K562 (cell line): ENCODE results near the gene RAI1. TPM values are rescaled to one million over a fixed set of nuclear protein-coding genes. Genes with fewer than 3 reads are reported as not detected.
A peak's percentile ranks its signal among the peaks of the same experiment; 100 is the strongest.

Source experiments
- ATAC-seq: fragments of 200-7000 bp; cut with Tn5 transposase; 3 replicates; pipeline ENCODE4 v1.9.1; 2020; ENCODE audit warnings: moderate library complexity
- BruUV-seq: library from RNA; stranded (reverse); fragments of 400-500 nt; replicated peaks from 2 replicates; lab custom pipeline; 2021; lab: Mats Ljungman, UMichigan
- CTCF ChIA-PET: fragments of 300-600 bp; formaldehyde crosslinking; extraction: SDS; loops from one replicate; lab custom pipeline; 2021; ENCODE audit warnings: low intra/inter-chr PET ratio; lab: Yijun Ruan, JAX
- POLR2A ChIA-PET: fragments of 300-600, 350-650 bp; sonication (Branson Sonifier 250); formaldehyde crosslinking; extraction: SDS; loops from one replicate; lab custom pipeline; 2021; ENCODE audit warnings: antibody characterized with exemption, inconsistent platforms; lab: Yijun Ruan, JAX
- DNase-seq, 4 experiments: peaks; one replicate each; pipeline versions ENCODE4 v3.0.0 to v3.0.0-alpha.2; 2011 to 2018; ENCODE audit warnings: low spot score in 3 of 4, mixed read lengths in 3 of 4; ENCODE audit errors: extremely low read depth in 1 of 4
- FAIRE-seq: peaks from 2 replicates; lab custom pipeline; 2011; peaks lifted over from hg19 to GRCh38; lab: Jason Lieb, UNC
- H2AFZ ChIP-seq: 2 replicates; pipeline ENCODE4 v1.6.0; 2011; ENCODE audit warnings: low read depth, low read length, control low read depth, inconsistent platforms
- H3K27ac ChIP-seq: fragments of 200-600 bp; 3 replicates; pipeline ENCODE4 v1.8.0; 2011; ENCODE audit warnings: low read depth, mild to moderate bottlenecking, control low read depth, inconsistent platforms, low read length, moderate library complexity, mixed read lengths; ENCODE audit errors: extremely low read depth
- H3K27me3 ChIP-seq, 2 experiments: fragments of 300-600 bp in 1 of 2; 2 replicates in 1 of 2; 3 replicates in 1 of 2; pipeline versions ENCODE4 v1.6.0 to v1.8.0; 2011; ENCODE audit warnings: inconsistent platforms in 2 of 2, low read length in 2 of 2, mild to moderate bottlenecking in 1 of 2, mixed read lengths in 1 of 2, moderate library complexity in 1 of 2; ENCODE audit not compliant: control insufficient read depth in 2 of 2, insufficient read depth in 2 of 2
- H3K36me3 ChIP-seq: fragments of 300-600 bp; 3 replicates; pipeline ENCODE4 v1.8.0; 2011; ENCODE audit warnings: mild to moderate bottlenecking, low read length, inconsistent platforms; ENCODE audit not compliant: control insufficient read depth, insufficient read depth
- H3K4me1 ChIP-seq, 2 experiments: fragments of 200-600 bp in 1 of 2; replicated peaks in 1 of 2; 2 replicates in 1 of 2; 3 replicates in 1 of 2; pipeline versions ENCODE4 v1.5.1 to v1.8.0; 2011; ENCODE audit warnings: inconsistent platforms in 2 of 2, low read length in 2 of 2, mild to moderate bottlenecking in 1 of 2, mixed read lengths in 1 of 2, moderate library complexity in 1 of 2; ENCODE audit not compliant: control insufficient read depth in 2 of 2, insufficient read depth in 2 of 2
- H3K4me2 ChIP-seq: 2 replicates; pipeline ENCODE4 v1.6.1; 2011; ENCODE audit warnings: low read length, control low read depth, inconsistent platforms, mixed read lengths; ENCODE audit not compliant: insufficient read depth
- H3K4me3 ChIP-seq: fragments of 200-600 bp; sonication (generic), shearing (Covaris generic); 2 replicates; pipeline ENCODE4 v1.5.1; 2016; ENCODE audit warnings: control low read depth, inconsistent platforms
- H3K79me2 ChIP-seq: fragments of 200-600 bp; 3 replicates; pipeline ENCODE4 v1.8.0; 2011; ENCODE audit warnings: low read length, inconsistent platforms; ENCODE audit not compliant: control insufficient read depth, insufficient read depth
- H3K9ac ChIP-seq, 2 experiments: 2 replicates each; pipeline versions ENCODE4 v1.6.0 to v1.6.1; 2011; ENCODE audit warnings: low read depth in 2 of 2, low read length in 2 of 2, control low read depth in 1 of 2, inconsistent platforms in 1 of 2, mild to moderate bottlenecking in 1 of 2, mixed read lengths in 1 of 2; ENCODE audit not compliant: insufficient read depth in 1 of 2
- H3K9me1 ChIP-seq: one replicate; pipeline ENCODE4 v1.6.0; 2011; ENCODE audit warnings: inconsistent platforms, mild to moderate bottlenecking, low read length, moderate library complexity; ENCODE audit not compliant: control insufficient read depth, insufficient read depth
- H3K9me3 ChIP-seq: replicated peaks from 2 replicates; pipeline ENCODE4 v1.5.1; 2011; ENCODE audit warnings: low read depth, low read length, inconsistent platforms; ENCODE audit not compliant: control insufficient read depth, insufficient read depth
- H4K20me1 ChIP-seq: replicated peaks from 2 replicates; pipeline ENCODE4 v1.6.1; 2011; ENCODE audit warnings: low read length, inconsistent platforms, mixed read lengths; ENCODE audit not compliant: control insufficient read depth, insufficient read depth
- BDP1 ChIP-seq: IDR thresholded peaks from 3 replicates; pipeline ENCODE4 v1.6.1; 2011; ENCODE audit not compliant: insufficient read length, insufficient read depth
- ELF4 ChIP-seq: fragments of 450-650 bp; formaldehyde crosslinking; IDR thresholded peaks from 2 replicates; pipeline ENCODE4 v1.4.0; 2022; ENCODE audit warnings: missing genetic modification characterization
- KDM2B ChIP-seq: fragments of 250-450 bp; sonication (Bioruptor Pico); IDR thresholded peaks from 2 replicates; pipeline ENCODE4 v1.8.0; 2021; ENCODE audit warnings: mild to moderate bottlenecking, moderate library complexity
- LARP7 ChIP-seq: fragments of 450-650 bp; IDR thresholded peaks from 2 replicates; pipeline ENCODE4 v1.6.1; 2016
- SMARCA5 ChIP-seq: fragments of 450-650 bp; IDR thresholded peaks from 2 replicates; pipeline ENCODE4 v1.6.1; 2016
- WGBS: fragments of 100-300 bp; shearing (Covaris generic); methylation state at CpG from one replicate; pipeline ENCODE4 v1.1.6; 2016; ENCODE audit warnings: low coverage, mixed read lengths; ENCODE audit not compliant: insufficient coverage; ENCODE audit errors: missing lambda C conversion rate; 5-methylcytosine and 5-hydroxymethylcytosine counted together
- in situ Hi-C: fragments of 300-500 bp; cut with MboI; formaldehyde crosslinking; loops from 4 replicates; pipeline ENCODE4 v1.15.0; 2018; ENCODE audit warnings: inconsistent platforms, mixed read lengths
- intact Hi-C: fragments of 100-400 bp; cut with micrococcal nuclease; formaldehyde crosslinking; loops from 2 replicates; pipeline ENCODE4 v1.14.2; 2022
- polyA plus RNA-seq, 8 experiments: library from polyadenylated mRNA; depleted of rRNA in 4 of 8; stranded (reverse) in 5 of 8; unstranded in 3 of 8; fragments of >200 nt; fragmentation: Nextera tagmentation in 2 of 8; fragmentation: Illumina TruSeq in 1 of 8; extraction: Ambion mirVana in 2 of 8; extraction: Trizol in 1 of 8; gene quantifications; 2 replicates each; pipeline versions ENCODE4 v1.2.1 to v1.2.3, GENCODE V29; 2011 to 2014; ENCODE audit warnings: inconsistent platforms in 1 of 8, missing spikeins in 1 of 8
- total RNA-seq, 7 experiments: library from RNA; depleted of rRNA in 6 of 7; stranded (reverse); fragments of >200 nt in 6 of 7; fragmentation: Illumina TruSeq in 2 of 7; extraction: Trizol in 2 of 7; gene quantifications; 2 replicates each; pipeline versions ENCODE4 v1.2.1 to v1.2.3, GENCODE V29; 2011 to 2021; ENCODE audit warnings: low replicate concordance in 1 of 7
- TF ChIP-seq, protein P1 (sequence below): fragments of 250-450 bp; sonication (Bioruptor Pico); IDR thresholded peaks from 2 replicates; pipeline ENCODE4 v1.4.0; 2020; ENCODE audit warnings: mild to moderate bottlenecking, moderate library complexity

Gene RAI1
- total and polyA plus RNA-seq, 9 of the 15 experiments (the other 6 are each of a cell fraction or from before 2014, with no cell fraction given), result 0.68 to 19.9 (median 5.5) TPM

DNA sequence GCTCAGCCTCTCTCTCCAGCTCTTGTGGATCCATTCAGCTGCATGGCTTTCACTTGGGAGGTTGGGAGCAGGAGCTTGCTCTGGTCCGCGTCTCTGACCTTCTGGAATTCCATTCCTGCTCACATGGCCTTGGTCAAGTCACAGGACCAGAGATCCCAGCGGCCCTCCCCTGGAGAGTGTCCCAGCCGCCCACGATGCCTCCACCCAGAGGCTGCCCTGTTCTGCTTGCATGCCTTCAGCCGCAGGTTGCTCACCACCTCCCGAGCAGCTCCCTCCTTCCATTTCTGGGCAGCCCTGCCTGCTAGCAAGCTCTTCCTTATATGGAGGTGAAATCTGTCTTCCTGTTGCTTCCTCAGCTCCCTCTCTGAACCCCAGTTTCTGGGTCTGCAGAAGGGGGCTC lies 32.6 kb downstream of the RAI1 start:
- ChIA-PET POLR2A (interaction anchor here (0.8 kb wide), 1 partner anchor 13 kb away, joined by 3 read pairs; no protein-coding TSS in a partner anchor), CTCF (no interaction called here)
- Histone ChIP-seq H3K9me3 (no peaks in the 10 kb centered on the region), H3K4me1 (peaks cover 0 to 34% of the 10 kb centered on the region in 2 experiments; a peak in 4 of 5 replicates), H3K9ac (peak overlapping the region in 1 of 2 experiments; percentile 36; a peak in 1 of 4 replicates), H3K27me3 (no peaks in the 10 kb centered on the region), H3K9me1 (no peaks in the 10 kb centered on the region), H2AFZ (no peak overlapping the region), H4K20me1 (peaks cover 8% of the 10 kb centered on the region; the same call in 1 of the 2 replicates), H3K36me3 (no peaks in the 10 kb centered on the region), H3K27ac (no peak overlapping the region), H3K79me2 (peaks cover 11% of the 10 kb centered on the region), H3K4me3 (no peak overlapping the region), H3K4me2 (no peak overlapping the region)
- in situ Hi-C loops (no loop called here), intact Hi-C loops (no loop called here)
- FAIRE-seq (no peak), DNase-seq (no peak), ATAC-seq (no peak)
- no TSS peak for BruUV-seq
- WGBS, result 65% methylated on average over 7 of the region's 7 CpGs
- TF ChIP-seq BDP1 (no peak), KDM2B (CRISPR knock-in tag) (no peak), LARP7 (no peak), ELF4 (CRISPR knock-in tag) (no peak), SMARCA5 (no peak)
- TF ChIP-seq, all 486 proteins: peak for 0

DNA sequence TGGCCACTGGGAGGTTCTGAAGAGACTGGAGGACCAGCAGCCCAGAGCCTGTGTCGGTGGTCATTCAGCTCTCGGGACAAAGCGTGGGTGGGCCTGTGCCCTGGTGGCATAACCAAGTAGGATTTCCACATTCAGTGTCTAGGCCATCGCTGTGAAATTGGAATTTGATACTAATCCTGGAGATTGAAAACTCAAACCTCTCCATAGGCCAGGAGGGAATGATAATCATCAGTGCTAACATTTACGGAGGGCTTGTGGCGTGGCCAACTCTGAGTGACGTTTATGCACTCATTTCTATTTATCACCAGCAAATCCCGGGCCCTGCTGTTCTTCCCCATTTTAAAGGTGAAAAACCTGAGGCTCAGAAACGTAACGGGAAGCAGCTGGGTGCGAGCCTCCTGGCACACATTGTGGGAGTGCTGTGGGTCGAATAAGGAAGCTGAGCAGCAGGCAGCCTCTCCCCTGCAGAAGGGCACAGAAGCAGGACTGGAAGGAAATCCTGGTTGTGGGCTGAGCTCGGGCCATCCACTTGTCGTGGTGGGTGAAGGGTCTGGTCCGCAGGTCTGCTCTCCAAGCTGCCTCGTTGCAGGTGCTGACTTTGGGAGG lies 33.1 kb downstream of the RAI1 start:
- peaks cover 0 to 34% of the 10 kb centered on the region in 2 experiments; a peak in 4 of 5 replicates for H3K4me1 ChIP-seq
- POLR2A ChIA-PET, result interaction anchor here (0.6 to 0.8 kb wide), 3 partner anchors 9 to 24 kb away, joined by 3 read pairs; no protein-coding TSS in a partner anchor
- TF ChIP-seq, protein P1, sequence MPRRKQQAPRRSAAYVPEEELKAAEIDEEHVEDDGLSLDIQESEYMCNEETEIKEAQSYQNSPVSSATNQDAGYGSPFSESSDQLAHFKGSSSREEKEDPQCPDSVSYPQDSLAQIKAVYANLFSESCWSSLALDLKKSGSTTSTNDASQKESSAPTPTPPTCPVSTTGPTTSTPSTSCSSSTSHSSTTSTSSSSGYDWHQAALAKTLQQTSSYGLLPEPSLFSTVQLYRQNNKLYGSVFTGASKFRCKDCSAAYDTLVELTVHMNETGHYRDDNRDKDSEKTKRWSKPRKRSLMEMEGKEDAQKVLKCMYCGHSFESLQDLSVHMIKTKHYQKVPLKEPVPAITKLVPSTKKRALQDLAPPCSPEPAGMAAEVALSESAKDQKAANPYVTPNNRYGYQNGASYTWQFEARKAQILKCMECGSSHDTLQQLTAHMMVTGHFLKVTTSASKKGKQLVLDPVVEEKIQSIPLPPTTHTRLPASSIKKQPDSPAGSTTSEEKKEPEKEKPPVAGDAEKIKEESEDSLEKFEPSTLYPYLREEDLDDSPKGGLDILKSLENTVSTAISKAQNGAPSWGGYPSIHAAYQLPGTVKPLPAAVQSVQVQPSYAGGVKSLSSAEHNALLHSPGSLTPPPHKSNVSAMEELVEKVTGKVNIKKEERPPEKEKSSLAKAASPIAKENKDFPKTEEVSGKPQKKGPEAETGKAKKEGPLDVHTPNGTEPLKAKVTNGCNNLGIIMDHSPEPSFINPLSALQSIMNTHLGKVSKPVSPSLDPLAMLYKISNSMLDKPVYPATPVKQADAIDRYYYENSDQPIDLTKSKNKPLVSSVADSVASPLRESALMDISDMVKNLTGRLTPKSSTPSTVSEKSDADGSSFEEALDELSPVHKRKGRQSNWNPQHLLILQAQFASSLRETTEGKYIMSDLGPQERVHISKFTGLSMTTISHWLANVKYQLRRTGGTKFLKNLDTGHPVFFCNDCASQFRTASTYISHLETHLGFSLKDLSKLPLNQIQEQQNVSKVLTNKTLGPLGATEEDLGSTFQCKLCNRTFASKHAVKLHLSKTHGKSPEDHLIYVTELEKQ, result no peak

More for the DNA sequence above, 33.1 kb downstream of the RAI1 start:
- peaks cover 8% of the 10 kb centered on the region; the same call in 1 of the 2 replicates for H4K20me1 ChIP-seq
- no peak overlapping the region for H3K4me2 ChIP-seq
- H3K27ac ChIP-seq, result no peak overlapping the region
- FAIRE-seq, result no peak
- ATAC-seq, result no peak
- H3K36me3 ChIP-seq, result no peaks in the 10 kb centered on the region
- BruUV-seq, result no TSS peak
- intact Hi-C loops (no loop called here), in situ Hi-C loops (no loop called here)
- H3K27me3 ChIP-seq, result no peaks in the 10 kb centered on the region
- DNase-seq, result no peak
- H3K9me3 ChIP-seq, result no peaks in the 10 kb centered on the region
- peak overlapping the region in 1 of 2 experiments; percentile 68; a peak in 2 of 4 replicates for H3K9ac ChIP-seq
- no peak overlapping the region for H2AFZ ChIP-seq
- WGBS, result 70% methylated on average over 11 of the region's 16 CpGs
- no peaks in the 10 kb centered on the region for H3K9me1 ChIP-seq
- CTCF ChIA-PET, result no interaction called here
- no peak overlapping the region for H3K4me3 ChIP-seq
- peaks cover 11% of the 10 kb centered on the region for H3K79me2 ChIP-seq
